NB4 (cell line): ENCODE data around the gene PLEKHH3.

Source experiments
- DNase-seq: peaks from one replicate; pipeline ENCODE4 v3.0.0; 2010; ENCODE audit warnings: low read depth
- H3K4me3 ChIP-seq: one replicate; pipeline ENCODE4 v1.5.1; 2011; ENCODE audit warnings: mild to moderate bottlenecking, low read depth, low read length, moderate library complexity
- CTCF ChIP-seq: IDR thresholded peaks from one replicate; pipeline ENCODE4 v1.5.1; 2012; ENCODE audit warnings: low read depth, low read length
- MYC ChIP-seq: IDR thresholded peaks from 2 replicates; pipeline ENCODE4 v1.6.1; 2011; ENCODE audit warnings: low read depth, low read length
- POLR2A ChIP-seq: IDR thresholded peaks from 2 replicates; pipeline ENCODE4 v1.6.1; 2011; ENCODE audit warnings: mild to moderate bottlenecking; ENCODE audit not compliant: insufficient read length; ENCODE audit errors: extremely low read depth
- TF ChIP-seq, protein P1 (sequence below): IDR thresholded peaks from 2 replicates; pipeline ENCODE4 v1.6.1; 2011; ENCODE audit warnings: low read depth, low read length

PLEKHH3 gene

DNA sequence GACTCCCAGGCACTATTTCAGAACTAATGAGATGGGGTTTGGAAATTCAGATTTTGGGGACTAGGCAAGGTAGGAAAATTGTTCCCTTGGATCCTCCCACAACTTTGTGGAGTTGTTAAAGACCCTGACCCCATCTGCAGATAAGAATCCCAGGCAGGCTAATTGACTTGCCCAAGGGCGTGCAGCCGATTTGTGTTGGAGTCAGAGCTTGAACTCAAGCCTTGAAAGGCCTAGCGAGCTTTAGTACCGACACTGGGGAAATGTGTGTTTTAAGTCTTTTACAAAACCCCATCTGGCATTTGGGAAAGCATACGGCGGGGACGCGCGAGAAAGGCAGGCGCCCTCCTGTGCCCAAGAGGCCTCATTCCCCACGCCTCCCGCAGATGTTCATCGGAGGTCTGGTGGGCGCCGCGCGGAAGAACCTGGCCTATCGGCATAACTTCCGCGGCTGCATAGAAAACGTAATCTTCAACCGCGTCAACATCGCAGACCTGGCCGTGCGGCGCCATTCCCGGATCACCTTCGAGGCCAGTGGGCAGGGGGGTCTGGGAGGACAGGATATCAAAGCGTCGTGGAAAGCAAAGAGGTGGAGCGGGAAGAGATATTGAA lies 9.8 kb upstream of the PLEKHH3 start:
- no peak overlapping the region for H3K4me3 ChIP-seq
- TF ChIP-seq POLR2A (no peak), CTCF (no peak)
- TF ChIP-seq, protein P1, sequence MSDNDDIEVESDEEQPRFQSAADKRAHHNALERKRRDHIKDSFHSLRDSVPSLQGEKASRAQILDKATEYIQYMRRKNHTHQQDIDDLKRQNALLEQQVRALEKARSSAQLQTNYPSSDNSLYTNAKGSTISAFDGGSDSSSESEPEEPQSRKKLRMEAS, result no peak
- no peak for DNase-seq

DNA sequence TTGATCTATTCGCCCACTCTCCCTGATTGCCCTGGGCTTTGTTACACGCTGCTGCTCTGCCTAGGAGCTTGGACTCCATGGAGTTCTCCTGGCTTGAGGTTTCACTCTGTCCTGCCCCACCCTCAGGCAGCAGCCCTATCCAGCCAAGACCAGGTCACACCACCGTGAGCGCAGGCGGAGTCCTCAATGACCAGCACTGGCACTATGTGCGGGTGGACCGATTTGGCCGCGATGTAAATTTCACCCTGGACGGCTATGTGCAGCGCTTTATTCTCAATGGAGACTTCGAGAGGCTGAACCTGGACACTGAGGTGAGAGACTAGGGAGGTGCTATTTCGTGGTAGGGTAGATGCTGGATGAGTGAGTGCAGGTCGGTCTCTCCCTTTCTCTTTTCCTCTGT lies 9.0 kb upstream of the PLEKHH3 start:
- H3K4me3 ChIP-seq, result no peak overlapping the region
- no peak for DNase-seq
- TF ChIP-seq POLR2A (no peak), CTCF (no peak), MYC (no peak)
- TF ChIP-seq, protein P1, result no peak

GRCh38 chr17:42684929-42685556 lies 8.2 kb upstream of the PLEKHH3 start:
- no peak overlapping the region for H3K4me3 ChIP-seq
- DNase-seq, result no peak
- no peak for TF ChIP-seq CTCF
- TF ChIP-seq POLR2A, result no peak
- TF ChIP-seq, protein P1, result no peak
- no peak for TF ChIP-seq MYC

GRCh38 chr17:42683407-42684034 lies 6.7 kb upstream of the PLEKHH3 start:
- H3K4me3 ChIP-seq, result no peak overlapping the region
- peak; percentile 40 for DNase-seq
- TF ChIP-seq MYC, result no peak
- TF ChIP-seq CTCF, result no peak
- no peak for TF ChIP-seq POLR2A
- TF ChIP-seq, protein P1, result no peak

GRCh38 chr17:42682722-42683403 lies 6.1 kb upstream of the PLEKHH3 start:
- TF ChIP-seq MYC, result no peak
- peak; percentile 3 for TF ChIP-seq POLR2A
- peak; percentile 76 for DNase-seq
- peak overlapping the region; percentile 40 for H3K4me3 ChIP-seq
